H9 (cell line): ENCODE results near the gene RILPL2. TPM values are rescaled to one million over a fixed set of nuclear protein-coding genes. Genes with fewer than 3 reads are reported as not detected.

ENCODE experiments used
- DNase-seq: peaks from one replicate; pipeline ENCODE4 v3.0.0-alpha.2; 2017
- H2AFZ ChIP-seq: one replicate; pipeline ENCODE4 v1.6.1; 2013; ENCODE audit warnings: mild to moderate bottlenecking, low read length, control low read depth, moderate library complexity
- H2AK5ac ChIP-seq: 2 replicates; pipeline ENCODE4 v1.6.1; 2013; ENCODE audit warnings: low read length, control low read depth, mixed read lengths; ENCODE audit not compliant: insufficient read length
- H2BK120ac ChIP-seq: one replicate; pipeline ENCODE4 v1.6.1; 2013; ENCODE audit warnings: low read depth, mild to moderate bottlenecking, low read length, control low read depth, inconsistent platforms; ENCODE audit not compliant: poor library complexity, severe bottlenecking
- H2BK12ac ChIP-seq: 2 replicates; pipeline ENCODE4 v1.6.1; 2013; ENCODE audit warnings: low read length, control low read depth, mixed read lengths, low read depth; ENCODE audit not compliant: insufficient read length
- H2BK15ac ChIP-seq: 2 replicates; pipeline ENCODE4 v1.6.1; 2013; ENCODE audit warnings: low read depth, low read length, control low read depth
- H2BK20ac ChIP-seq: one replicate; pipeline ENCODE4 v1.6.1; 2013; ENCODE audit warnings: low read depth, mild to moderate bottlenecking, low read length, control low read depth, inconsistent platforms; ENCODE audit not compliant: poor library complexity, severe bottlenecking
- H2BK5ac ChIP-seq: 2 replicates; pipeline ENCODE4 v1.6.1; 2013; ENCODE audit warnings: low read length, control low read depth, mixed read lengths; ENCODE audit not compliant: insufficient read length
- H3K14ac ChIP-seq: 2 replicates; pipeline ENCODE4 v1.6.1; 2013; ENCODE audit warnings: low read length, control low read depth; ENCODE audit not compliant: insufficient read depth
- H3K18ac ChIP-seq: 2 replicates; pipeline ENCODE4 v1.6.1; 2013; ENCODE audit warnings: low read depth, mild to moderate bottlenecking, mixed read lengths, low read length, control low read depth; ENCODE audit not compliant: insufficient read length
- H3K23ac ChIP-seq: 2 replicates; pipeline ENCODE4 v1.6.1; 2013; ENCODE audit warnings: low read length, control low read depth, mixed read lengths, low read depth; ENCODE audit not compliant: insufficient read length
- H3K23me2 ChIP-seq: 2 replicates; pipeline ENCODE4 v1.6.1; 2013; ENCODE audit warnings: low read depth, mild to moderate bottlenecking, mixed read lengths, low read length, control low read depth; ENCODE audit not compliant: insufficient read length, poor library complexity, severe bottlenecking
- H3K27ac ChIP-seq: 2 replicates; pipeline ENCODE4 v1.5.1; 2013; ENCODE audit warnings: low read length, control low read depth, mixed read lengths, low read depth; ENCODE audit not compliant: insufficient read length
- H3K27me3 ChIP-seq: 2 replicates; pipeline ENCODE4 v1.6.1; 2013; ENCODE audit warnings: low read length, control low read depth, inconsistent platforms; ENCODE audit not compliant: insufficient read depth
- H3K4ac ChIP-seq: 2 replicates; pipeline ENCODE4 v1.6.1; 2013; ENCODE audit warnings: low read depth, mild to moderate bottlenecking, control low read depth, inconsistent platforms, low read length, moderate library complexity
- H3K4me1 ChIP-seq: 2 replicates; pipeline ENCODE4 v1.6.1; 2013; ENCODE audit warnings: low read length, control low read depth, inconsistent platforms; ENCODE audit not compliant: insufficient read depth
- H3K4me2 ChIP-seq: 2 replicates; pipeline ENCODE4 v1.6.1; 2013; ENCODE audit warnings: low read length, control low read depth, mixed read lengths; ENCODE audit not compliant: insufficient read length, insufficient read depth
- H3K56ac ChIP-seq: 2 replicates; pipeline ENCODE4 v1.6.1; 2013; ENCODE audit warnings: low read depth, mild to moderate bottlenecking, mixed read lengths, low read length, control low read depth; ENCODE audit not compliant: insufficient read length
- H3K79me1 ChIP-seq: 2 replicates; pipeline ENCODE4 v1.6.1; 2013; ENCODE audit warnings: low read depth, mild to moderate bottlenecking, moderate library complexity, low read length, control low read depth, inconsistent platforms; ENCODE audit not compliant: insufficient read depth, poor library complexity, severe bottlenecking
- H3K79me2 ChIP-seq: 2 replicates; pipeline ENCODE4 v1.6.1; 2013; ENCODE audit warnings: low read length, control low read depth, inconsistent platforms; ENCODE audit not compliant: insufficient read depth
- H3K9ac ChIP-seq: 2 replicates; pipeline ENCODE4 v1.6.1; 2013; ENCODE audit warnings: low read length, control low read depth, mixed read lengths; ENCODE audit not compliant: insufficient read length; ENCODE audit errors: extremely low read depth
- H3K9me3 ChIP-seq: one replicate; pipeline ENCODE4 v1.6.1; 2013; ENCODE audit warnings: low read depth, low read length, inconsistent platforms; ENCODE audit not compliant: control insufficient read depth
- H3T11ph ChIP-seq: one replicate; pipeline ENCODE4 v1.6.1; 2013; ENCODE audit warnings: mild to moderate bottlenecking, low read length, control low read depth, inconsistent platforms
- H4K20me1 ChIP-seq: one replicate; pipeline ENCODE4 v1.6.1; 2013; ENCODE audit not compliant: control insufficient read depth, insufficient read length, insufficient read depth
- H4K5ac ChIP-seq: 2 replicates; pipeline ENCODE4 v1.6.1; 2013; ENCODE audit warnings: low read depth, mild to moderate bottlenecking, mixed read lengths, low read length, control low read depth; ENCODE audit not compliant: insufficient read length
- H4K8ac ChIP-seq: replicated peaks from 2 replicates; pipeline ENCODE4 v1.6.1; 2013; ENCODE audit warnings: low read length, control low read depth, mixed read lengths, low read depth; ENCODE audit not compliant: insufficient read length
- H4K91ac ChIP-seq: 2 replicates; pipeline ENCODE4 v1.6.1; 2013; ENCODE audit warnings: low read depth, mild to moderate bottlenecking, moderate library complexity, mixed read lengths, low read length, control low read depth; ENCODE audit not compliant: insufficient read length
- H3K27ac Mint-ChIP-seq, 3 experiments: 2 replicates in 2 of 3; 3 replicates in 1 of 3; pipeline ENCODE4 v1.8.0; 2020 to 2021; ENCODE audit warnings: mixed read lengths in 3 of 3, mild to moderate bottlenecking in 1 of 3, moderate library complexity in 1 of 3
- H3K27me3 Mint-ChIP-seq: 2 replicates; pipeline ENCODE4 v1.8.0; 2021; ENCODE audit warnings: low read depth, mild to moderate bottlenecking, moderate library complexity, mixed read lengths
- H3K36me3 Mint-ChIP-seq, 3 experiments: 2 replicates in 2 of 3; 3 replicates in 1 of 3; pipeline ENCODE4 v1.8.0; 2020 to 2021; ENCODE audit warnings: low read depth in 3 of 3, mixed read lengths in 3 of 3; ENCODE audit not compliant: insufficient read depth in 1 of 3
- H3K4me1 Mint-ChIP-seq, 2 experiments: 2 replicates each; pipeline ENCODE4 v1.8.0; 2020; ENCODE audit warnings: mixed read lengths in 2 of 2
- H3K4me3 Mint-ChIP-seq, 2 experiments: 2 replicates in 1 of 2; 3 replicates in 1 of 2; pipeline ENCODE4 v1.8.0; 2020 to 2021; ENCODE audit warnings: mild to moderate bottlenecking in 2 of 2, mixed read lengths in 2 of 2, moderate library complexity in 1 of 2
- H3K9me3 Mint-ChIP-seq, 2 experiments: 2 replicates in 1 of 2; 3 replicates in 1 of 2; pipeline ENCODE4 v1.8.0; 2020; ENCODE audit warnings: mild to moderate bottlenecking in 2 of 2, mixed read lengths in 2 of 2, moderate library complexity in 1 of 2
- CTCF ChIP-seq: fragments of 200-600 bp; sonication (generic); conservative IDR thresholded peaks from 3 replicates; pipeline ENCODE4 v1.8.0; 2021; ENCODE audit warnings: antibody characterized with exemption, mild to moderate bottlenecking
- WGBS: extraction: QIAGEN DNeasy Blood & Tissue Kit; methylation state at CpG from one replicate; pipeline ENCODE4 v1.1.7; 2013; ENCODE audit warnings: missing lambda C conversion rate, low lambda C conversion rate, mixed read lengths; ENCODE audit not compliant: insufficient read length; ENCODE audit errors: extremely low coverage; 5-methylcytosine and 5-hydroxymethylcytosine counted together
- total RNA-seq: library from RNA; stranded (reverse); gene quantifications from 2 replicates; pipeline ENCODE4 v1.2.1, GENCODE V29; 2021

Gene RILPL2
- total RNA-seq, 1 experiment from 2014 or later: 1.4 TPM

- Histone ChIP-seq H3K56ac (no peak overlapping the region), H3K4me2 (no peak overlapping the region), H2AK5ac (no peak overlapping the region), H3K9ac (no peak overlapping the region), H3K4me1 (no peaks in the 10 kb centered on the region), H2BK120ac (no peak overlapping the region), H3K23me2 (no peaks in the 10 kb centered on the region), H3K79me2 (no peaks in the 10 kb centered on the region), H4K8ac (no peak overlapping the region), H2BK15ac (no peak overlapping the region), H3K23ac (no peak overlapping the region), H2BK5ac (no peak overlapping the region), H2AFZ (no peak overlapping the region), H4K91ac (no peak overlapping the region), H3K14ac (no peak overlapping the region), H3K79me1 (no peaks in the 10 kb centered on the region), H3K27ac (no peak overlapping the region), H2BK12ac (no peak overlapping the region), H2BK20ac (no peak overlapping the region), H3K4ac (no peak overlapping the region), H3T11ph (no peak overlapping the region), H3K9me3 (no peaks in the 10 kb centered on the region), H4K5ac (no peak overlapping the region), H4K20me1 (no peaks in the 10 kb centered on the region), H3K27me3 (no peaks in the 10 kb centered on the region; the same call in 1 of the 2 replicates), H3K18ac (no peak overlapping the region)
- peaks cover 74% of the 10 kb centered on the region for H3K27me3 Mint-ChIP-seq
- no peak for DNase-seq
- H3K36me3 Mint-ChIP-seq: peaks cover 11 to 62% (median 33%) of the 10 kb centered on the region in 3 experiments; a peak in 6 of 7 replicates
- H3K4me3 Mint-ChIP-seq: no peak overlapping the region
- TF ChIP-seq CTCF: no peak
- no peaks in the 10 kb centered on the region for H3K4me1 Mint-ChIP-seq
- WGBS: no CpG with 5 or more reads among the region's 2 CpGs
- no peak overlapping the region for H3K27ac Mint-ChIP-seq
- no peaks in the 10 kb centered on the region for H3K9me3 Mint-ChIP-seq
Observed at GRCh38 chr12:123396543-123396942, 39.9 kb downstream of the RILPL2 start.
